Lung (tissue), 12 donors: ENCODE results near the gene ERFE. TPM values are rescaled to one million over a fixed set of nuclear protein-coding genes. Genes with fewer than 3 reads are reported as not detected.

Experiments
- ATAC-seq: fragments of 200-7000 bp; cut with Tn5 transposase; one replicate; pipeline ENCODE4 v1.9.1; 2020; ENCODE audit warnings: moderate number of reproducible peaks; ENCODE audit not compliant: insufficient read depth, low FRiP score
- DNase-seq, 3 donors: peaks; one replicate each; pipeline ENCODE4 v3.0.0-alpha.2; 2013 to 2017
- H3K27ac ChIP-seq, 2 donors: one replicate each; pipeline ENCODE4 v1.5.1; 2013; ENCODE audit warnings: mild to moderate bottlenecking in 2 of 2, moderate library complexity in 2 of 2, control low read depth in 1 of 2, inconsistent platforms in 1 of 2, low read depth in 1 of 2, low read length in 1 of 2
- H3K27me3 ChIP-seq, 3 donors: one replicate each; pipeline ENCODE4 v1.5.1; 2013; ENCODE audit warnings: low read length in 2 of 3; ENCODE audit not compliant: control insufficient read depth in 3 of 3, insufficient read depth in 3 of 3
- H3K36me3 ChIP-seq, 4 donors: one replicate each; pipeline ENCODE4 v1.5.1; 2013; ENCODE audit warnings: low read length in 4 of 4, mild to moderate bottlenecking in 1 of 4, moderate library complexity in 1 of 4; ENCODE audit not compliant: control insufficient read depth in 4 of 4, insufficient read depth in 4 of 4
- H3K4me1 ChIP-seq, 5 donors: one replicate each; pipeline ENCODE4 v1.5.1; 2013; ENCODE audit warnings: low read length in 5 of 5, mild to moderate bottlenecking in 2 of 5, moderate library complexity in 1 of 5; ENCODE audit not compliant: control insufficient read depth in 5 of 5, insufficient read depth in 5 of 5
- H3K4me3 ChIP-seq: one replicate; pipeline ENCODE4 v1.5.1; 2013; ENCODE audit warnings: mild to moderate bottlenecking, control low read depth, moderate library complexity
- H3K9ac ChIP-seq, 2 donors: one replicate each; pipeline ENCODE4 v1.5.1; 2013; ENCODE audit warnings: low read length in 2 of 2, control low read depth in 1 of 2; ENCODE audit not compliant: insufficient read depth in 1 of 2
- H3K9me3 ChIP-seq, 4 donors: one replicate each; pipeline ENCODE4 v1.5.1; 2013; ENCODE audit warnings: low read length in 3 of 4, mild to moderate bottlenecking in 1 of 4, moderate library complexity in 1 of 4; ENCODE audit not compliant: control insufficient read depth in 4 of 4, insufficient read depth in 3 of 4
- WGBS, 2 donors: extraction: QIAGEN DNeasy Blood & Tissue Kit; methylation state at CpG; one replicate each; pipeline ENCODE4 v1.1.7; 2013; 5-methylcytosine and 5-hydroxymethylcytosine counted together
- polyA plus RNA-seq, 2 donors: library from polyadenylated mRNA; stranded (reverse); fragments of 200-250 nt; gene quantifications; one replicate each; pipeline ENCODE4 v1.2.1, GENCODE V29; 2013
- total RNA-seq, 2 donors: library from RNA; depleted of rRNA in 1 of 2; stranded (reverse); fragments of >200 nt in 1 of 2; gene quantifications; one replicate each; pipeline ENCODE4 v1.2.1, GENCODE V29; 2014 to 2021
- TF ChIP-seq, protein P1 (sequence below): IDR thresholded peaks from 2 replicates; pipeline ENCODE4 v1.5.1; 2012; ENCODE audit warnings: mild to moderate bottlenecking; ENCODE audit errors: control extremely low read depth, extremely low read depth
- donor health status: control.
- donor health status: control.
- donor health status: Bipolar disorder and iron deficiency.
- donor health status: healthy.
- donor health status: DM: yes; HTN: yes; CAD: no.

Gene ERFE
- total and polyA plus RNA-seq, 4 donors, result 0.52 to 0.54 (median 0.54) TPM; not detected in 1

DNA sequence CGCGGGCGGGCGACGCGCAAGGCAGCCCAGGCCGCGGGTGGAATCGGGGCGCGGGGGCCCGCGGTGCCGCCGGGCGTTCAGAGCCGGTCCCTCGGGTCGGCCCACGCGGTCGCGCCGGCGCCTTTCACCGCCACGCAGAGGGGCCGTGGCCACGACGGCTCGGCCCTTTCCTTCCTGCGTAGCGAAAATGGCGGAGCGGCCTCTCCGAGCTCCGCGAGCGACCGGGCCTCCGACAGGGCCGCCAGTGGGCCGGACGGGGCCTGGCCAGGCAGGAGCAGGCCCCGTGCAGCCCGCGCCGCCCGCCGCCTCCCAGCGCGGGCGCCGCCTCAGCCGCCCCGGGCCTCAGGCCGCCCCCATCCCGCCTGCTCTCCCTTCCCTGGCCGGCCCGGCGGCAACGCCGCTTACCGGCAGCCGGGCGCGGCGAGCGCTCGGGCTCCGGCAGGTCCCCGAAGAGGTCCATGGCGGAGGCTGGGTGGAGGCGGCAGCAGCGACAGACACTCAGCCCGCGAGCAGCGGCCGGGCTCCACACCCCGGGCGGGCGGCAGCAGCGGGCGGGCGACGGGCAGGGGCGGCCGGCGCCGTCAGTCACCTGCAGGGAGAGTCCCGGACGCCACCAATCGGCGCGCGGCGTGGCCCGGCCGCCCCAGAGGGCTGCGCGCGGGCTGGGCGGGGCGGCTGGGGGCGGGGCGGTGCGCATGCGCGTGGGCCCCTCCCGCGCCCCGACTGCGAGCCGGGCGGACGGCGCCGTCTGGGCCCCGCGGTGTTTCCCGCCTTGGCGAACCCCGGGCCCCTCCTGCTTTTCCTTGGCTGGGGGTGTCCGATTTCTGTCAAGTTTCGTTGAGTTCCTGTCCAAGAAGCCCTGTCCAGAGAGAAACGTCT, 44.6 kb downstream of the ERFE start, which contains the start of gene ILKAP:
ILKAP (minus strand) TSS at position 602 of the 879 bp plus-strand sequence; CDS start at position 460, 142 bp downstream.
- H3K27me3 ChIP-seq, result no peaks in the 10 kb centered on the region
- H3K4me1 ChIP-seq, result peaks cover 0 to 26% (median 10%) of the 10 kb centered on the region in 5 donors
- TF ChIP-seq, protein P1, sequence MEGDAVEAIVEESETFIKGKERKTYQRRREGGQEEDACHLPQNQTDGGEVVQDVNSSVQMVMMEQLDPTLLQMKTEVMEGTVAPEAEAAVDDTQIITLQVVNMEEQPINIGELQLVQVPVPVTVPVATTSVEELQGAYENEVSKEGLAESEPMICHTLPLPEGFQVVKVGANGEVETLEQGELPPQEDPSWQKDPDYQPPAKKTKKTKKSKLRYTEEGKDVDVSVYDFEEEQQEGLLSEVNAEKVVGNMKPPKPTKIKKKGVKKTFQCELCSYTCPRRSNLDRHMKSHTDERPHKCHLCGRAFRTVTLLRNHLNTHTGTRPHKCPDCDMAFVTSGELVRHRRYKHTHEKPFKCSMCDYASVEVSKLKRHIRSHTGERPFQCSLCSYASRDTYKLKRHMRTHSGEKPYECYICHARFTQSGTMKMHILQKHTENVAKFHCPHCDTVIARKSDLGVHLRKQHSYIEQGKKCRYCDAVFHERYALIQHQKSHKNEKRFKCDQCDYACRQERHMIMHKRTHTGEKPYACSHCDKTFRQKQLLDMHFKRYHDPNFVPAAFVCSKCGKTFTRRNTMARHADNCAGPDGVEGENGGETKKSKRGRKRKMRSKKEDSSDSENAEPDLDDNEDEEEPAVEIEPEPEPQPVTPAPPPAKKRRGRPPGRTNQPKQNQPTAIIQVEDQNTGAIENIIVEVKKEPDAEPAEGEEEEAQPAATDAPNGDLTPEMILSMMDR, result no peak
- peaks cover 0 to 2% (median 0%) of the 10 kb centered on the region in 4 donors for H3K36me3 ChIP-seq
- DNase-seq (peak; percentile 85 to 90 (median 89)), ATAC-seq (peak; percentile 98)
- peak within 1 kb of the TSS; percentile 97 to 98 for H3K27ac ChIP-seq
- H3K9me3 ChIP-seq, result no peaks in the 10 kb centered on the region
- 0 to 1% methylated on average over 105 to 126 of the region's 126 CpGs for WGBS, 2 donors
- peak within 1 kb of the TSS; percentile 69 to 89 for H3K9ac ChIP-seq
- peak within 1 kb of the TSS; percentile 83 for H3K4me3 ChIP-seq

DNA sequence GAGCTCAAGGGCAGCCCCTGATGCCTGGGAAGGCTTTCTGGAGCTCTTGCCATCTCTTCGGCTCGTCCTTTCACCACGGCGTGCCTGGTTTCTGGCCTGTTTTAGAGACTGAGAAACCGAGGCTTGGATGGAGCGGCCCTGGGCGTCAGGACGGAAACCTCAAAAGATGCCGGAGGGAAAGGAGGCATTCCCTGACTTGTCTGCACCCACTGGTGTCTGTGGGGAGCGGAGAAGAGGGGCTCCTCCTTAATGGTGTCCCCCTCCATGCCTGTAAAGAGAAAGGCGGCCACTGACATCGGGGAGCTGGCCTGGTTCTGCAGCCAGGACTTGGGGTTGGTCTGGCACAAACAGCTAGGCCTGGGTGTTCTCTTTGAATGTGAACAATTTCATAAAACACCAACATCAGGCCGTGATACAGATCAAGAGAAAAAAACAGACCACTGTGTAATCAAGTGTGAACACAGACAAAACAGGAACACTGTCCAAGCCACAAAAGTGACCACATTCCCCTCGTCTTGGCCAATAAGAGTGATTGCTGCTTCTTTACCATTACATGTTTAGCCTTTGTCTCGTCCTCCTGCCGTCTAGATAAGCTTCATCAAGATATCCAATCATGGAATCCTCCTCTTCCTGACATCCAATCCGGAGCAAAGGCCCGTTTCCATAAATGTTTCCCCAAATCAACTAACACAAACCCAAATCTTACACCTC, 45.4 kb downstream of the ERFE start:
- Histone ChIP-seq H3K36me3 (no peaks in the 10 kb centered on the region), H3K27ac (peak overlapping the region; percentile 63 to 96), H3K27me3 (peaks cover 0 to 4% (median 3%) of the 10 kb centered on the region in 3 donors), H3K9me3 (no peaks in the 10 kb centered on the region), H3K9ac (peak overlapping the region; percentile 49 to 72), H3K4me3 (peak overlapping the region; percentile 43), H3K4me1 (peaks cover 0 to 25% (median 9%) of the 10 kb centered on the region in 5 donors)
- no peak for DNase-seq
- ATAC-seq, result no peak
- TF ChIP-seq, protein P1, result no peak
- WGBS, 2 donors, result 46 to 53% methylated on average over 18 of the region's 18 CpGs

DNA sequence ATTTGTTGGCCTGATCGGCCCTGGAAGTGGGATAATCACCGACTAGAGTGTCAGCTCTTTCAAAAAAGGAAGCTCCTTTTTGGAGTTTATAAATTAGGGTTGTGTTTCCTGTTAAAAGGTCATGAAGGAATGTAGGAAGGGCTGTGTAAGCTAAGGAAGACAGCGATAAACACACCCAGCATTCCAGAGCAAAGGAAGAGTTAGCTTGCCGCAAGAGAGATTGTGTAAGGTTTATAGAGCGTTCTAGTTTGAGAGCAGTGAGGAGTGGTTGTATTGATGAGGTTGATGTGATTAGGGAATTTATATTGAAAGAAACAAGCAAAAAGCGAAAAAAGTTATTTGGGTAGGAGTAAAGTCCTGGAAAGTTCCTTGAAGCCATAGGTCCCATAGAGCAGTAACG, 48.2 kb downstream of the ERFE start:
- no peak overlapping the region for H3K9ac ChIP-seq
- H3K27me3 ChIP-seq, result peaks cover 0 to 9% (median 5%) of the 10 kb centered on the region in 3 donors
- no peak for ATAC-seq
- H3K4me3 ChIP-seq, result no peak overlapping the region
- H3K36me3 ChIP-seq, result no peaks in the 10 kb centered on the region
- no peak for DNase-seq
- TF ChIP-seq, protein P1, result no peak
- H3K9me3 ChIP-seq, result no peaks in the 10 kb centered on the region
- peak overlapping the region in 1 of 2 donors; percentile 71 for H3K27ac ChIP-seq
- 66 to 73% methylated on average over 7 of the region's 7 CpGs for WGBS, 2 donors
- peaks cover 0 to 11% (median 3%) of the 10 kb centered on the region in 5 donors for H3K4me1 ChIP-seq
